HG02884 (cell line): Measurements from ENCODE around the gene CCL3.

Source experiments
- ATAC-seq: cut with Tn5 transposase; IDR thresholded peaks from one replicate; pipeline ENCODE4 v1.9.1; 2021; ENCODE audit warnings: mild to moderate bottlenecking, moderate library complexity; ENCODE audit not compliant: unreplicated experiment

The CCL3 gene

GRCh38 chr17:36055921-36056520 lies 33.9 kb downstream of the CCL3 start:
- ATAC-seq: no peak

- ATAC-seq: no peak
Observed at GRCh38 chr17:36055171-36055570, 34.8 kb downstream of the CCL3 start.

- no peak for ATAC-seq
Observed at GRCh38 chr17:36049643-36050042, 40.3 kb downstream of the CCL3 start.

GRCh38 chr17:36048066-36048465 lies 41.9 kb downstream of the CCL3 start:
- ATAC-seq: no peak
